Omental fat pad (tissue), 4 donors: ENCODE measurements around the gene SCTR. TPM values are rescaled to one million over a fixed set of nuclear protein-coding genes. Genes with fewer than 3 reads are reported as not detected.
A peak's percentile ranks its signal among the peaks of the same experiment; 100 is the strongest.

Experiments used
- ATAC-seq: fragments of 150-250 bp; one replicate; pipeline ENCODE4 v1.9.1; 2016; ENCODE audit warnings: mild to moderate bottlenecking, moderate library complexity; ENCODE audit not compliant: low FRiP score
- DNase-seq: peaks from one replicate; pipeline ENCODE4 v3.0.0-alpha.2; 2019; ENCODE audit warnings: low spot score
- total RNA-seq, 4 donors: library from RNA; depleted of rRNA; stranded (reverse); fragments of >200 nt; gene quantifications; one replicate each; pipeline ENCODE4 v1.1.0, GENCODE V29; 2016
- TF ChIP-seq, protein P1 (sequence below), 3 donors: fragments of 450-650 bp; IDR thresholded peaks; one replicate each; pipeline ENCODE4 v1.5.1; 2016 to 2017; ENCODE audit warnings: antibody characterized with exemption in 3 of 3, mild to moderate bottlenecking in 3 of 3, moderate library complexity in 2 of 3

SCTR gene
- total RNA-seq, 4 donors from 2014 or later, result not detected

DNA sequence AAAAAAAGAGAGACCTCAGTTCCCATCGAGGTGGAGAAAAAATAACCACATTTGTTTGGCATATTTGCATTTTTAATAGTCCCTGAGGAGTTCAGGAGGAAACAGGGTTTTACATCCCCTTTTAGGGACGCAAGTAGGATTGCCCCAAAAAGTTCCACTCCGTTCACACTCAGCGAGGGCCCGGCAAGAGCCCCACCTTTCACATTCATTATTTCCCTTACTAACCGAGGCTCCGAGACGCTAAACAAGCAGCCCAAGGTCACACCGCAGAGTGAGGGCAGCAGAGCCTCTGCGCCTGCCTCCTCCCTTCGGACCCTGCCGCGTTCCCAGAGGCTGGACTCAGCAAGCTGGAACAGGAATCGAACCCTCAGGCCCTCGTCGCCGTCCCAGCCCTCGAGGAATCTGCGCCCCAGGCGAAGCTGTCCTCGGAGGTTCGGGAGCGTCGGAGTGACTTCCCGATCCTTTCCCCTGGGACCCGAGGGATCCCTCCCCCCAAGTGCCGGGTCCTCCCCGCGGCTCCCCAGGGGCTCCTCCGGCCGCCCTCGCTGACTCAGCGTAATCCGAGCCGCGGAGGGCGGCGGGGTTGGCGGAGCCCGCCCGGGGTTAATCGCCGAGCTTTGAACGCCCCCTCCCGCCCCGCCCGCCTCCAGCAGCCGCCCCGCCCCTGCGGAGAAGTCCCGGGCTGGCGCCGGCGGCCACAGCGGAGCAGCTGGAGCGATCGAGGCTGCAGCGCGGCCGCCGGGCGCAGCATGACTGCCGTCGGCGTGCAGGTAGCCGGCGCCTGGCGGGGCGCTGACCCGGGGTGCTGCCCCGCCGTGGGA, 92.9 kb downstream of the SCTR start, which contains the start of gene TMEM37:
Gene TMEM37 (plus strand): TSS at position 700 of the 821 bp plus-strand sequence. CDS start 50 bp downstream, at position 750.
- TF ChIP-seq, protein P1, sequence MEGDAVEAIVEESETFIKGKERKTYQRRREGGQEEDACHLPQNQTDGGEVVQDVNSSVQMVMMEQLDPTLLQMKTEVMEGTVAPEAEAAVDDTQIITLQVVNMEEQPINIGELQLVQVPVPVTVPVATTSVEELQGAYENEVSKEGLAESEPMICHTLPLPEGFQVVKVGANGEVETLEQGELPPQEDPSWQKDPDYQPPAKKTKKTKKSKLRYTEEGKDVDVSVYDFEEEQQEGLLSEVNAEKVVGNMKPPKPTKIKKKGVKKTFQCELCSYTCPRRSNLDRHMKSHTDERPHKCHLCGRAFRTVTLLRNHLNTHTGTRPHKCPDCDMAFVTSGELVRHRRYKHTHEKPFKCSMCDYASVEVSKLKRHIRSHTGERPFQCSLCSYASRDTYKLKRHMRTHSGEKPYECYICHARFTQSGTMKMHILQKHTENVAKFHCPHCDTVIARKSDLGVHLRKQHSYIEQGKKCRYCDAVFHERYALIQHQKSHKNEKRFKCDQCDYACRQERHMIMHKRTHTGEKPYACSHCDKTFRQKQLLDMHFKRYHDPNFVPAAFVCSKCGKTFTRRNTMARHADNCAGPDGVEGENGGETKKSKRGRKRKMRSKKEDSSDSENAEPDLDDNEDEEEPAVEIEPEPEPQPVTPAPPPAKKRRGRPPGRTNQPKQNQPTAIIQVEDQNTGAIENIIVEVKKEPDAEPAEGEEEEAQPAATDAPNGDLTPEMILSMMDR (IDR thresholded peaks at IDR 0.05), result no peak
- peak; percentile 84 for ATAC-seq
- no peak for DNase-seq

GRCh38 chr2:119430023-119430498, 94.2 kb downstream of the SCTR start:
- TF ChIP-seq, protein P1 (IDR thresholded peaks at IDR 0.05), result no peak
- ATAC-seq (no peak), DNase-seq (no peak)

DNA sequence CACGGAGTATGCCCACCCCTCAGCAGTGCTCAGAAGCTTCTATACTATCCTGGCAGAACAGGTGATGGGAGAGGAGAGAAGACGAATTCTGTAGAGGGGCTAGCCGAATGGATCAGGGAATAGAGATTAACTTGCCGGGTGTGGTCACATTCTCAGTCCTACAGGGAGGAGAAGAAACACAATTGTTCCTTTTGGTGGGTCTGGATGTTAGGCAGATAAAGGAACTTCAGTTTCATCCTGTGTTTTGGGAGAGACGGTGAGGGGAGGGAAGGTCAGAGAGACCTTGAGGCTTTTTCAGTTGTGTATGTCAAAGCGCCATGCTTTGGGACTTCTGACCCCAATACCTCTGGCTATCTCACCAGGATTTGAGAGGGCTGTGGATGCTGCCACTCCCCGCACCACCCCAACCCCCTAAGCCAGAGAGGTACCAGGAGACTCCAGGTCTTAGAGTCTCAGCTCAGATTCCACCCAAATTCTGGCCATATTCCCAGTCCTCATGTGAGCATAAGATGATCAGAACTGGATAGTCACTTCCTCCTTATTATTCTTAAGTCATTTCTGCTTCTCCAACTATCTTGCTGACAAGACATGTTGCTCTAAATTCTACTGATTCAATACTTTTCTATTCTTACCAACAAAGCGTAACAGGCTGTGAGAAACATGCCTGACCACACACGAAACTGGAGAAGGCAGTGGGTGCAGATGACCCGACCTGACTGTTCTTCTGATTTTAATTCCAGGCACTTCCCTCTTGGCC, 94.9 kb downstream of the SCTR start:
- ATAC-seq (no peak), DNase-seq (no peak)
- TF ChIP-seq, protein P1 (IDR thresholded peaks at IDR 0.05), result no peak

- no peak for ATAC-seq
- DNase-seq, result no peak
Observed at GRCh38 chr2:119428488-119429224, 95.6 kb downstream of the SCTR start.

GRCh38 chr2:119427756-119428155, 96.5 kb downstream of the SCTR start:
- TF ChIP-seq, protein P1 (IDR thresholded peaks at IDR 0.05), result no peak
- no peak for DNase-seq
- no peak for ATAC-seq

More at GRCh38 chr2:119428488-119429224, 95.6 kb downstream of the SCTR start:
- TF ChIP-seq, protein P1 (IDR thresholded peaks at IDR 0.05), result no peak

DNA sequence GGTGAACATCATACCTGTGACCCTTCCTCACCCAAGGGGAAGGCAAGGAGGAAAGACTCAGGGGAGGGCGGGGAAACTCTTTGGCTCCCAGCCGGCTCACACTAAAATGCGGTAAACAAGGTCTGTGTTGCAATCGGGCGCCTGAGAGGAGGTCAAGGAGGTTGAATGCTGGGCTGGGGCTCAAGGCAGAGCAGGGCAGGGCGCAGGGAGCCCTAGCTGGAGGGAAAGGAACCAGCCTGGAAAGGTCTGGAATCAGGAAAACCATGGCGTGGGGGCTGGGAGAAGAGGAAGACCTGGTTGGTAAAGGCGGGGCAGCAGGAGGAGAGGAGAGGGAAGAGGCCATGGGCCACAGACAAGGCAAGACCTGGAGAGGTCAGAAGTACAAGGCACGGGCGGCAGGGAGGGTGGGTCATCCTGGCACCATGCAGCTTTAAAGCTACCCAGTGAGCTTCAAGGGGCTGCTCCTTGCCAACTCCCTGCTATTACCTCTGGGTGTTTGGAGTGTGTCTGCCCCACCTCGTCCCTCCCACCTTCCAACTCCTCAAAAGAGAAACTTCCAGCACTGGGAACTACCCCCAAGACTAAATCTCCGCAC, 97.4 kb downstream of the SCTR start:
- DNase-seq (no peak), ATAC-seq (peak; percentile 56)
- TF ChIP-seq, protein P1 (IDR thresholded peaks at IDR 0.05), result no peak
